Esophagus muscularis mucosa (tissue), 4 donors: ENCODE data around the gene PLEKHA7.

Experiments used
- EP300 ChIP-seq: sonication (generic); formaldehyde crosslinking; IDR thresholded peaks from one replicate; pipeline ENCODE4 v1.6.1; 2017; ENCODE audit warnings: antibody characterized with exemption
- POLR2A ChIP-seq: fragments of 450-650 bp; IDR thresholded peaks from one replicate; pipeline ENCODE4 v1.6.1; 2017; ENCODE audit warnings: antibody characterized with exemption, moderate library complexity, mild to moderate bottlenecking, low read depth
- POLR2AphosphoS5 ChIP-seq, 2 donors: sonication (generic); formaldehyde crosslinking; IDR thresholded peaks; one replicate each; pipeline ENCODE4 v1.6.1; 2017; ENCODE audit warnings: antibody characterized with exemption in 2 of 2
- TF ChIP-seq, protein P1 (sequence below), 3 experiments: fragments of 200-600 bp in 2 of 3; fragments of 450-650 bp in 1 of 3; sonication (generic) in 2 of 3; IDR thresholded peaks; one replicate each; pipeline ENCODE4 v1.5.1; 2017 to 2019; ENCODE audit warnings: antibody characterized with exemption in 3 of 3, mild to moderate bottlenecking in 2 of 3, moderate library complexity in 1 of 3

DNA sequence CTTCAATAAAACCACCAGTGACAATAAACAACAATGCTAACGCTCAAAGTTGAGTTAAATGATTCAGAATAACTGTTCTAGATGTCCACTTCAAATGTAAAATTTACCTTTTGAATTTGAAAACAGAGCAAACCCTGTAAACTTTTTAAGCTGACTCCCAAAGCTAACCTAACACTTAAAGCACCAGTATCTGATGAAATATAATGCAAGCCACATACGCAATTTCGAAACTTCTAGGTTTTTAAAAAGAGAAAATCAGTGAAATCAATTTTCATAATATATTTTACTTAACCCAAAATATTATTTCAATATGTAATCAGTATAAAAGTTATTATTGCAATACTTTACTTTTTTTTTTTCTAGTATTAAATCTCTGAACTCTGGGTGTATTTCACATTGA, 71.3 kb downstream of the PLEKHA7 start:
- TF ChIP-seq POLR2A (no peak), EP300 (no peak), POLR2AphosphoS5 (IDR thresholded peaks at IDR 0.05) (no peak)
- TF ChIP-seq, protein P1, sequence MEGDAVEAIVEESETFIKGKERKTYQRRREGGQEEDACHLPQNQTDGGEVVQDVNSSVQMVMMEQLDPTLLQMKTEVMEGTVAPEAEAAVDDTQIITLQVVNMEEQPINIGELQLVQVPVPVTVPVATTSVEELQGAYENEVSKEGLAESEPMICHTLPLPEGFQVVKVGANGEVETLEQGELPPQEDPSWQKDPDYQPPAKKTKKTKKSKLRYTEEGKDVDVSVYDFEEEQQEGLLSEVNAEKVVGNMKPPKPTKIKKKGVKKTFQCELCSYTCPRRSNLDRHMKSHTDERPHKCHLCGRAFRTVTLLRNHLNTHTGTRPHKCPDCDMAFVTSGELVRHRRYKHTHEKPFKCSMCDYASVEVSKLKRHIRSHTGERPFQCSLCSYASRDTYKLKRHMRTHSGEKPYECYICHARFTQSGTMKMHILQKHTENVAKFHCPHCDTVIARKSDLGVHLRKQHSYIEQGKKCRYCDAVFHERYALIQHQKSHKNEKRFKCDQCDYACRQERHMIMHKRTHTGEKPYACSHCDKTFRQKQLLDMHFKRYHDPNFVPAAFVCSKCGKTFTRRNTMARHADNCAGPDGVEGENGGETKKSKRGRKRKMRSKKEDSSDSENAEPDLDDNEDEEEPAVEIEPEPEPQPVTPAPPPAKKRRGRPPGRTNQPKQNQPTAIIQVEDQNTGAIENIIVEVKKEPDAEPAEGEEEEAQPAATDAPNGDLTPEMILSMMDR (IDR thresholded peaks at IDR 0.05): no peak
